H1 (cell line): ENCODE data around the gene SLX4. TPM values are rescaled to one million over a fixed set of nuclear protein-coding genes. Genes with fewer than 3 reads are reported as not detected.

ENCODE experiments used
- CTCF ChIA-PET: fragments of 300-600 bp; sonication (Branson Sonifier 250); formaldehyde crosslinking; loops from one replicate; lab custom pipeline; 2021; ENCODE audit not compliant: partially characterized antibody; lab: Charles Lee
- POLR2A ChIA-PET: fragments of 300-600 bp; sonication (Branson Sonifier 250); formaldehyde crosslinking; loops from one replicate; lab custom pipeline; 2021; ENCODE audit warnings: inconsistent platforms; ENCODE audit not compliant: partially characterized antibody; lab: Charles Lee
- DNase-seq, 2 experiments: peaks; one replicate each; pipeline versions ENCODE4 v3.0.0 to v3.0.0-alpha.2; 2010 to 2022; ENCODE audit warnings: low spot score in 2 of 2, low read depth in 1 of 2, mixed read lengths in 1 of 2
- FAIRE-seq: peaks from 2 replicates; lab custom pipeline; 2011; peaks lifted over from hg19 to GRCh38; lab: Jason Lieb, UNC
- H2AFZ ChIP-seq: 2 replicates; pipeline ENCODE4 v1.8.1; 2012; ENCODE audit warnings: low read length, inconsistent platforms
- H2AK5ac ChIP-seq: 2 replicates; pipeline ENCODE4 v1.6.1; 2013; ENCODE audit warnings: low read depth, low read length
- H2BK120ac ChIP-seq: replicated peaks from 2 replicates; pipeline ENCODE3; 2013; ENCODE audit warnings: low read depth, low read length, inconsistent platforms
- H2BK12ac ChIP-seq: 2 replicates; pipeline ENCODE4 v1.6.1; 2013; ENCODE audit warnings: low read depth, low read length
- H2BK15ac ChIP-seq: 2 replicates; pipeline ENCODE4 v1.6.1; 2013; ENCODE audit warnings: low read length
- H2BK20ac ChIP-seq: 2 replicates; pipeline ENCODE4 v1.6.1; 2013; ENCODE audit warnings: low read length
- H2BK5ac ChIP-seq: 2 replicates; pipeline ENCODE4 v1.6.1; 2013; ENCODE audit warnings: low read depth, low read length
- H3K14ac ChIP-seq: 2 replicates; pipeline ENCODE4 v1.6.1; 2013; ENCODE audit warnings: inconsistent platforms; ENCODE audit not compliant: insufficient read length
- H3K18ac ChIP-seq: 2 replicates; pipeline ENCODE4 v1.6.1; 2013; ENCODE audit warnings: low read length; ENCODE audit errors: extremely low read depth
- H3K23ac ChIP-seq: 2 replicates; pipeline ENCODE4 v1.6.1; 2013; ENCODE audit warnings: inconsistent platforms; ENCODE audit not compliant: insufficient read length
- H3K23me2 ChIP-seq: 2 replicates; pipeline ENCODE4 v1.6.1; 2013; ENCODE audit warnings: low read depth, low read length
- H3K27ac ChIP-seq: 2 replicates; pipeline ENCODE4 v1.6.1; 2011; ENCODE audit warnings: low read depth, low read length, inconsistent platforms
- H3K27me3 ChIP-seq, 4 experiments: replicated peaks in 1 of 4; 1 replicate in 1 of 4; 2 replicates in 3 of 4; pipeline versions ENCODE4 v1.6.1 to v1.8.1; 2011 to 2013; ENCODE audit warnings: low read length in 3 of 4, mild to moderate bottlenecking in 3 of 4, inconsistent platforms in 2 of 4, mixed read lengths in 2 of 4, moderate library complexity in 1 of 4; ENCODE audit not compliant: control insufficient read depth in 3 of 4, insufficient read depth in 3 of 4; ENCODE audit errors: extremely low read depth in 1 of 4
- H3K36me3 ChIP-seq, 4 experiments: 2 replicates each; pipeline versions ENCODE4 v1.6.1 to v1.8.1; 2011 to 2013; ENCODE audit warnings: mild to moderate bottlenecking in 4 of 4, low read length in 3 of 4, moderate library complexity in 2 of 4, control low read depth in 1 of 4, inconsistent platforms in 1 of 4; ENCODE audit not compliant: insufficient read depth in 4 of 4, control insufficient read depth in 2 of 4
- H3K4ac ChIP-seq: replicated peaks from 2 replicates; pipeline ENCODE3; 2013; ENCODE audit warnings: low read length, low read depth, mixed read lengths, inconsistent platforms; ENCODE audit not compliant: insufficient read length
- H3K4me1 ChIP-seq, 4 experiments: replicated peaks in 1 of 4; 1 replicate in 1 of 4; 2 replicates in 3 of 4; pipeline versions ENCODE4 v1.6.1 to v1.8.1; 2011 to 2013; ENCODE audit warnings: low read length in 3 of 4, inconsistent platforms in 2 of 4, mixed read lengths in 1 of 4; ENCODE audit not compliant: insufficient read depth in 4 of 4, control insufficient read depth in 3 of 4
- H3K4me2 ChIP-seq, 2 experiments: 2 replicates each; pipeline versions ENCODE4 v1.6.1 to v1.8.1; 2011 to 2013; ENCODE audit warnings: low read depth in 2 of 2, low read length in 2 of 2, control low read depth in 1 of 2, inconsistent platforms in 1 of 2, mild to moderate bottlenecking in 1 of 2; ENCODE audit not compliant: insufficient read depth in 1 of 2
- H3K4me3 ChIP-seq, 4 experiments: fragments of 200-600, 300-600 bp in 1 of 4; sonication (generic), shearing (Covaris generic), sonication (Bioruptor Twin) in 1 of 4; 2 replicates each; pipeline versions ENCODE4 v1.5.1 to v1.8.1; 2011 to 2016; ENCODE audit warnings: low read length in 4 of 4, low read depth in 3 of 4, control low read depth in 2 of 4, inconsistent platforms in 2 of 4, mild to moderate bottlenecking in 2 of 4, mixed read lengths in 1 of 4, moderate library complexity in 1 of 4; ENCODE audit not compliant: insufficient read depth in 2 of 4; ENCODE audit errors: extremely low read depth in 1 of 4
- H3K56ac ChIP-seq: replicated peaks from 2 replicates; pipeline ENCODE3; 2013; ENCODE audit warnings: low read depth, mild to moderate bottlenecking, mixed read lengths, low read length, inconsistent platforms; ENCODE audit not compliant: insufficient read length
- H3K79me1 ChIP-seq: 2 replicates; pipeline ENCODE4 v1.6.1; 2013; ENCODE audit warnings: low read depth, low read length, control low read depth
- H3K79me2 ChIP-seq, 2 experiments: 2 replicates each; pipeline versions ENCODE4 v1.6.1 to v1.8.1; 2012 to 2013; ENCODE audit warnings: low read length in 2 of 2, mild to moderate bottlenecking in 2 of 2, inconsistent platforms in 1 of 2; ENCODE audit not compliant: insufficient read depth in 2 of 2, control insufficient read depth in 1 of 2
- H3K9ac ChIP-seq, 4 experiments: replicated peaks in 1 of 4; 1 replicate in 1 of 4; 2 replicates in 3 of 4; pipeline versions ENCODE4 v1.6.1 to v1.8.1; 2011 to 2013; ENCODE audit warnings: low read depth in 3 of 4, low read length in 3 of 4, control low read depth in 2 of 4, mild to moderate bottlenecking in 2 of 4, moderate library complexity in 2 of 4, inconsistent platforms in 1 of 4; ENCODE audit errors: extremely low read depth in 1 of 4
- H3K9me3 ChIP-seq, 2 experiments: 2 replicates each; pipeline versions ENCODE4 v1.6.1 to v1.8.1; 2012 to 2013; ENCODE audit warnings: mild to moderate bottlenecking in 2 of 2, moderate library complexity in 2 of 2, control low read depth in 1 of 2, inconsistent platforms in 1 of 2, low read depth in 1 of 2, low read length in 1 of 2, mixed read lengths in 1 of 2; ENCODE audit not compliant: insufficient read depth in 2 of 2
- H4K20me1 ChIP-seq, 2 experiments: replicated peaks in 1 of 2; 2 replicates each; pipeline versions ENCODE3 to v1.8.1; 2011 to 2013; ENCODE audit warnings: inconsistent platforms in 2 of 2, low read length in 2 of 2, mild to moderate bottlenecking in 1 of 2; ENCODE audit not compliant: insufficient read depth in 2 of 2, control insufficient read depth in 1 of 2
- H4K5ac ChIP-seq: 2 replicates; pipeline ENCODE4 v1.6.1; 2013; ENCODE audit warnings: low read length, low read depth, mixed read lengths, inconsistent platforms; ENCODE audit not compliant: insufficient read length
- H4K8ac ChIP-seq: 2 replicates; pipeline ENCODE4 v1.8.0; 2013; ENCODE audit warnings: mild to moderate bottlenecking, moderate library complexity, low read length, inconsistent platforms; ENCODE audit not compliant: insufficient read depth; ENCODE audit errors: extremely low read depth
- H4K91ac ChIP-seq: replicated peaks from 2 replicates; pipeline ENCODE3; 2013; ENCODE audit warnings: low read length, mixed read lengths, inconsistent platforms; ENCODE audit not compliant: insufficient read length
- BACH1 ChIP-seq: IDR thresholded peaks from 2 replicates; pipeline ENCODE4 v1.6.1; 2012; ENCODE audit warnings: low read length, improper control_type of control experiment
- CEBPB ChIP-seq: IDR thresholded peaks from 2 replicates; pipeline ENCODE4 v1.6.1; 2012; ENCODE audit warnings: low read depth, low read length
- CHD2 ChIP-seq: IDR thresholded peaks from 2 replicates; pipeline ENCODE4 v1.6.1; 2012; ENCODE audit warnings: low read length, improper control_type of control experiment
- CREB1 ChIP-seq: IDR thresholded peaks from 2 replicates; pipeline ENCODE4 v1.6.1; 2012; ENCODE audit warnings: inconsistent platforms
- E2F6 ChIP-seq: IDR thresholded peaks from 2 replicates; pipeline ENCODE4 v1.6.1; 2012; ENCODE audit warnings: inconsistent platforms
- EGR1 ChIP-seq: IDR thresholded peaks from 2 replicates; pipeline ENCODE4 v1.6.1; 2011; ENCODE audit warnings: low read depth, low read length, borderline replicate concordance
- JUND ChIP-seq: IDR thresholded peaks from 2 replicates; pipeline ENCODE4 v1.6.1; 2011; ENCODE audit warnings: mild to moderate bottlenecking, improper control_type of control experiment, low read length
- MAFK ChIP-seq: IDR thresholded peaks from 2 replicates; pipeline ENCODE4 v1.6.1; 2012; ENCODE audit warnings: low read depth, mild to moderate bottlenecking, improper control_type of control experiment, low read length
- PHF8 ChIP-seq: fragments of 200-600 bp; sonication (generic); conservative IDR thresholded peaks from 2 replicates; pipeline ENCODE4 v1.7.1; 2012; ENCODE audit warnings: low read depth, mild to moderate bottlenecking, inconsistent platforms, low read length, moderate library complexity
- POLR2AphosphoS5 ChIP-seq: IDR thresholded peaks from 2 replicates; pipeline ENCODE4 v1.6.1; 2011; ENCODE audit warnings: low read depth, low read length
- SP1 ChIP-seq: IDR thresholded peaks from 2 replicates; pipeline ENCODE4 v1.6.1; 2011; ENCODE audit warnings: low read depth, low read length
- SP4 ChIP-seq: IDR thresholded peaks from 2 replicates; pipeline ENCODE4 v1.6.1; 2012; ENCODE audit warnings: low read length, inconsistent platforms
- SUZ12 ChIP-seq: fragments of 200-600 bp; sonication (generic); IDR thresholded peaks from 2 replicates; pipeline ENCODE4 v1.6.1; 2012; ENCODE audit warnings: mild to moderate bottlenecking, inconsistent platforms, low read length, moderate library complexity, mixed read lengths
- USF2 ChIP-seq: IDR thresholded peaks from 2 replicates; pipeline ENCODE4 v1.6.1; 2011; ENCODE audit warnings: low read length, improper control_type of control experiment
- YY1 ChIP-seq: IDR thresholded peaks from 2 replicates; pipeline ENCODE4 v1.6.1; 2011; ENCODE audit warnings: low read depth, mild to moderate bottlenecking, low read length
- WGBS, 2 experiments: shearing (Covaris generic) in 1 of 2; methylation state at CpG; one replicate each; pipeline versions ENCODE4 v1.1.6 to v1.1.7; 2013 to 2015; ENCODE audit warnings: low lambda C conversion rate in 2 of 2, mixed read lengths in 2 of 2, inconsistent platforms in 1 of 2, low coverage in 1 of 2, missing lambda C conversion rate in 1 of 2; ENCODE audit not compliant: insufficient replicate concordance in 2 of 2, insufficient coverage in 1 of 2, insufficient read length in 1 of 2; ENCODE audit errors: extremely low coverage in 1 of 2, missing lambda C conversion rate in 1 of 2; 5-methylcytosine and 5-hydroxymethylcytosine counted together
- polyA plus RNA-seq, 7 experiments: library from polyadenylated mRNA; depleted of rRNA in 3 of 7; stranded (reverse) in 5 of 7; unstranded in 2 of 7; fragments of >200 nt in 5 of 7; fragments of 200-250 nt in 2 of 7; gene quantifications; 1 replicate in 5 of 7; 2 replicates in 1 of 7; 4 replicates in 1 of 7; pipeline versions ENCODE4 v1.2.1 to v1.2.3, GENCODE V29; 2011 to 2013; ENCODE audit warnings: missing spikeins in 2 of 7, mixed read lengths in 2 of 7
- total RNA-seq: library from RNA; stranded (reverse); fragmentation: NEBNext Ultra II Directional; extraction: Animal tissue kit (Norgen Biotek cat#: 25700); gene quantifications from 2 replicates; pipeline ENCODE4 v1.2.1, GENCODE V29; 2021

The SLX4 gene
- total and polyA plus RNA-seq, 2 of the 8 experiments (the other 6 are each of a cell fraction or from before 2014, with no cell fraction given), result 4.4 to 11.4 TPM

- Histone ChIP-seq H2BK5ac (no peak overlapping the region), H3K4ac (no peak overlapping the region), H2AK5ac (no peak overlapping the region), H3K4me1 (no peaks in the 10 kb centered on the region), H3K27me3 (no peaks in the 10 kb centered on the region; a peak in 1 of 7 replicates), H2AFZ (no peak overlapping the region), H4K91ac (no peak overlapping the region), H4K5ac (no peak overlapping the region), H4K8ac (peak overlapping the region; percentile 20; the same call in 1 of the 2 replicates), H2BK20ac (no peak overlapping the region), H4K20me1 (peaks cover 0 to 3% of the 10 kb centered on the region in 2 experiments), H3K14ac (no peak overlapping the region), H3K79me2 (no peaks in the 10 kb centered on the region), H2BK12ac (no peak overlapping the region), H3K23ac (no peak overlapping the region), H3K4me3 (no peak overlapping the region), H3K4me2 (no peak overlapping the region), H2BK15ac (no peak overlapping the region), H3K9ac (no peak overlapping the region), H2BK120ac (no peak overlapping the region), H3K9me3 (peaks cover 12 to 18% of the 10 kb centered on the region in 2 experiments), H3K36me3 (peaks cover 0 to 23% (median 18%) of the 10 kb centered on the region in 4 experiments; a peak in 6 of 8 replicates), H3K23me2 (no peaks in the 10 kb centered on the region), H3K27ac (no peak overlapping the region), H3K79me1 (no peaks in the 10 kb centered on the region; the same call in 1 of the 2 replicates), H3K18ac (no peak overlapping the region), H3K56ac (no peak overlapping the region)
- ChIA-PET POLR2A (no interaction called here), CTCF (no interaction called here)
- FAIRE-seq (no peak), DNase-seq (no peak)
- 85% methylated on average over 9 of the region's 10 CpGs; no CpG with 5 or more reads in 1 of the 2 experiments for WGBS, 2 experiments
- TF ChIP-seq BACH1 (no peak), YY1 (no peak), E2F6 (no peak), MAFK (no peak), USF2 (no peak), EGR1 (no peak), CHD2 (no peak), SP1 (no peak), SP4 (no peak), POLR2AphosphoS5 (no peak), CREB1 (no peak), SUZ12 (no peak), JUND (no peak), CEBPB (no peak), PHF8 (no peak)
These were observed 14.2 kb downstream of the SLX4 start for GRCh38 chr16:3597226-3597625.
